Measurements from ENCODE around the gene CRYL1.

GRCh38 chr13:20415694-20416107 is 110.0 kb downstream of the CRYL1 start:
- TF ChIP-seq POLR2AphosphoS5 (IDR thresholded peaks at IDR 0.05; ENCODE audit: low read depth, low read length) (no peak), USF1 (IDR thresholded peaks at IDR 0.05; ENCODE audit: borderline replicate concordance, low read depth) (no peak), MAX (IDR thresholded peaks at IDR 0.05; ENCODE audit: low read depth) (no peak)

Measured in SK-N-SH (cell line).